IPS-20b (cell line): ENCODE results near the gene NELFE.
"Not testable (repeated sequence)": the region's sequence is repeated elsewhere in the genome, so short reads cannot be mapped to it uniquely, and the experiment has no call there.

Source experiments
- H3K27ac ChIP-seq: one replicate; pipeline ENCODE4 v1.5.1; 2013; ENCODE audit warnings: low read length
- H3K27me3 ChIP-seq: 2 replicates; pipeline ENCODE4 v1.6.1; 2013; ENCODE audit warnings: mild to moderate bottlenecking, low read length, inconsistent platforms; ENCODE audit not compliant: insufficient read depth
- H3K36me3 ChIP-seq: 2 replicates; pipeline ENCODE4 v1.6.1; 2013; ENCODE audit warnings: low read depth, mild to moderate bottlenecking, inconsistent platforms, low read length, moderate library complexity; ENCODE audit not compliant: insufficient read depth
- H3K4me1 ChIP-seq: 2 replicates; pipeline ENCODE4 v1.6.1; 2013; ENCODE audit warnings: mild to moderate bottlenecking, control low read depth, inconsistent platforms, low read length, moderate library complexity; ENCODE audit not compliant: insufficient read depth
- H3K4me3 ChIP-seq: 2 replicates; pipeline ENCODE4 v1.5.1; 2013; ENCODE audit warnings: mild to moderate bottlenecking, low read length, inconsistent platforms
- H3K9ac ChIP-seq: 2 replicates; pipeline ENCODE4 v1.6.1; 2013; ENCODE audit warnings: low read depth, mild to moderate bottlenecking, inconsistent platforms, low read length, moderate library complexity
- H3K9me3 ChIP-seq: 2 replicates; pipeline ENCODE4 v1.6.1; 2013; ENCODE audit warnings: mild to moderate bottlenecking, low read depth, low read length, inconsistent platforms; ENCODE audit not compliant: insufficient read depth

The NELFE gene

DNA sequence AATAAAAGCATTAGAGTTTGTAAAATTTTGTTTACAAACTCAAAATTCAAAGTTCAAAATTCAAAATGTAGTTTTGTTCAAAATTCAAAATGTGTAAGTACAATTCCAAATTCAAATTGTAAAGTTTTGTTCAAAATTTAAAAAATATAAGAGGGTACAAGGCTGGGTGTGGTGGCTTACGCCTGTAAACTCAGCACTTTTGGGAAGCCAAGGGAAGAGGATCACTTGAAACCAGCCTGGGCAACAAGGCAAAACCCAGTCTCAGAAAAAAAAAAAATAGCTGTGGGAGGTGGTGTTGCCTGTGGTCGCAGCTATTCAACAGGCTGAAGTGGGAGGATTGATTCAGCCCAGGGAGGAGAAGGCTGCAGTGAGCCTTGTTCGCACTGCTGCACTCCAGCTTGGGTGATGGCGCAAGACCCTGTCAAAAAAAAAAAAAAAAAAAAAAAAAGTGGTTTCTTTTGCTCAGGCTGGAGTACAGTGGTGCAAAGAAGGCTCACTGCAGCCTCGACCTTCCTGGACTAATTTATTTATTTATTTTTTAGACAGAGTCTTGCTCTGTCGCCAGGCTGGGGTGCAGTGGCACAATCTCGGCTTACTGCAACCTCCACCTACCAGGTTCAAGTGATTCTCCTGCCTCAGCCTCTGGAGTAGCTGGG is 51.5 kb downstream of the NELFE start:
- Histone ChIP-seq H3K4me3 (no peak overlapping the region), H3K27ac (no peak overlapping the region), H3K27me3 (no peaks in the 10 kb centered on the region), H3K9ac (no peak overlapping the region), H3K4me1 (peaks cover 4% of the 10 kb centered on the region; the same call in 1 of the 2 replicates), H3K9me3 (no peaks in the 10 kb centered on the region), H3K36me3 (no peaks in the 10 kb centered on the region)

DNA sequence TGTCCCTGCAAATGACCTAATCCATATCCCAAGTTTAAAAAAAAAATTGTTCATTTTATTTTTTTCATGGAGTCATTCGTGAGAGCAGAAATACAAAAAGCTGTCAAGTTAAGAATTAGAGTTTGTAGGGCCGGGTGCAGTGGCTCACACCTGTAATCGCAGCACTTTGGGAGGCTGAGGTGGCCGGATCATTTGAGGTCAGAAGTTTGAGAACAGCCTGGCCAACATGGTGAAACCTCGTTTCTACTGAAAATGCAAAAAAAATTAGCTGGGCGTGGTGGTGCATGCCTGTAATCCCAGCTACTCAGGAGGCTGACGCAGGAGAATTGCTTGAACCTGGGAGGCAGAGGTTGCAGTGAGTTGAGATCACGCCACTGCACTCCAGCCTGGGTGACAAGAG is 52.0 kb downstream of the NELFE start:
- H3K27me3 ChIP-seq, H3K36me3 ChIP-seq, H3K4me3 ChIP-seq, H3K9me3 ChIP-seq, H3K4me1 ChIP-seq, H3K27ac ChIP-seq, H3K9ac ChIP-seq: not testable (repeated sequence)

DNA sequence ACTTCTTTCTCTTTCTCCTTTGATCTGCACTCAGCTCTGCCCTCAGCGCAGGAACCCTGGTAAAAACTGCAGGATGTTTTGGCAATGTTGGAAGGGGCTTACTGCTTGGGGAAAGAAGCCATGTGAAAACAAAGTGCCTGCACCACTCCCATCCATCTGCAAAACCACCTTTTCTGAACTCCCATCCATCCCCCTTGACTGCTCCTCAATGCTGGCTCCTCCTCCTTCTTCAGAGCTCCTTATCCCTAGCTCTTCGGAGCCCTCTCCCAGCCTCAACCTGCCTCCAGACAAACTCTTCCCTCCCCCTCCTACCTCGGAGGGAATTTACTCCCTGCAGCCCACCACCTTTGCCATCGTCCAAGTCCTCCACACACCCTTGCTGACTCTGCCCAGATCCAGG is 52.6 kb downstream of the NELFE start:
- Histone ChIP-seq H3K9ac (peak overlapping the region; percentile 28; the same call in 1 of the 2 replicates), H3K27ac (no peak overlapping the region), H3K9me3 (no peaks in the 10 kb centered on the region), H3K4me3 (0 out of 2 replicates have a peak overlapping the region, but pooled peaks have one; percentile 5), H3K27me3 (no peaks in the 10 kb centered on the region), H3K36me3 (no peaks in the 10 kb centered on the region), H3K4me1 (peaks cover 4% of the 10 kb centered on the region; the same call in 1 of the 2 replicates)

DNA sequence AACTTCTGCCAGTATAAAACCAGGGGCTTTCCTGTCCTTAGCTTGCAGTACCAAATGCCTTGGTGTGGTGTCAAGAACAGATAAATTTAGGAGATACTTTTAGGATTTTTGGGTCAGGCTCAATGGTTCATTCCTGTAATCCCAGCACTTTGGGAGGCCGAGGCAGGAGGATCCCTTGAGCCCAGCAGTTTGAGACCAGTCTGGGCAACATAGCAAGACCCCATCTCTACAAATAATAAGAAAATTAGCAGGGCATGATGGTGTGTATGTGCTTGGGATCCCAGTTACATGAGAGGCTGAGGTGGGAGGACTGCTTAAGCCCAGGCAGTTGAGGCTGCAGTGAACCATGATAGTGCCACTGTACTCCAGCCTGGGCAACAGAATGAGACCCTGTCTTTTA is 53.7 kb downstream of the NELFE start:
- Histone ChIP-seq H3K27ac (no peak overlapping the region), H3K36me3 (no peaks in the 10 kb centered on the region), H3K4me3 (no peak overlapping the region), H3K4me1 (peaks cover 4% of the 10 kb centered on the region; the same call in 1 of the 2 replicates), H3K27me3 (no peaks in the 10 kb centered on the region), H3K9me3 (no peaks in the 10 kb centered on the region), H3K9ac (no peak overlapping the region)

DNA sequence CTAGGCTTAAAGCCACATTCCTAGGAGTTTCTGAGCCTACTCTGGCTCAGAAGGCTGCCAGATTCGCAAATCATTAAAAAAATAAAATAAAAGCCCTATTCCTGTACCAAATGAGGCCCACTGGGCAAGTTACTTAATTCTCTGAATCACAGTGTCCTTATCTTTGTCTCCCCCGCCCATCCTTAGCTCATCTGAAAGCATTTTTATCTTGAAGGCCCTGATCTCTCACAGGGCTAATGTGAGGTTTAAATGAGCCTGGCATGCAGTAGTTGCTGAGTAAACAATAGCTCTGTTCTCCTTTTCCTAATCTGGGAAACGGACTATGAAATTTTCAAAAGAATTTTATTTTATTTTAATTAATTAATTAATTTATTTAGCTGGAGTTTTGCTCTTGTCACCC is 54.8 kb downstream of the NELFE start:
- Histone ChIP-seq H3K4me1 (peaks cover 4% of the 10 kb centered on the region; the same call in 1 of the 2 replicates), H3K36me3 (peaks cover 7% of the 10 kb centered on the region; the same call in 1 of the 2 replicates), H3K9ac (no peak overlapping the region), H3K27me3 (no peaks in the 10 kb centered on the region), H3K4me3 (no peak overlapping the region), H3K9me3 (no peaks in the 10 kb centered on the region), H3K27ac (no peak overlapping the region)
